ENCODE measurements around the gene TERT. TPM values are rescaled to one million over a fixed set of nuclear protein-coding genes. Genes with fewer than 3 reads are reported as not detected.

The TERT gene
- total RNA-seq, 2 donors from 2014 or later = 3.6 TPM; not detected in 1

DNA sequence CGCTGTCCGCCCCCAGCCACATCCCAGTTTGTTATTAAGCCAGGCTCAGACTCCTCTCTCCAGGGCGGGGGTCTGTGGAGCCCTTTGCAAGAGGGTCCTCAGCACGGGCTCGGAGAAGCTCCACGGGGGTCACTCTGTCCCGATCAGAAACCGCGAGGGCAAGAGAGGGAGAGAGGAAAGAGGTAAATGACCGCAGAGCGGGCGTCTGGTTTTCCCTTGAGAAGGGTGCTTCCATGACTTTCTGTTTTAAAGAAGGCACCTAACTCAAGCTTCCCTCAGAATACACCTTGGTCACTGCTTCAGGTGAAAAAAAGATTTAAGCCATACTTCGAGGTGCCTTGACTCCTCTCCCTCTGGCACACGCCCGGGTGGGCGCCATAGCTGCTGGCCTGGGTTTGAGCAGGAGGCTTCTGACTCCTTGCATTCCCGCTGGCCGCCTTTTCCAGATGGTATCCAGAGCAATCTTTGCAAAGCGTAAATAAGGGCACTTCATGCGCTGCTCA, 5.8 kb upstream of the TERT start:
- no peak for DNase-seq (ENCODE audit: low spot score)
- intact Hi-C loops (cut with DNase I) = no loop called here
- Histone ChIP-seq H3K36me3 (no peaks in the 10 kb centered on the region), H3K4me3 (no peak overlapping the region), H3K9me3 (no peaks in the 10 kb centered on the region), H3K27ac (no peak overlapping the region), H3K4me1 (replicated peaks) (no peaks in the 10 kb centered on the region), H3K27me3 (replicated peaks; ENCODE audit: insufficient read depth) (no peaks in the 10 kb centered on the region)
- TF ChIP-seq POLR2A (IDR thresholded peaks at IDR 0.05) (no peak), POLR2AphosphoS5 (IDR thresholded peaks at IDR 0.05) (no peak)
- TF ChIP-seq, protein P1, sequence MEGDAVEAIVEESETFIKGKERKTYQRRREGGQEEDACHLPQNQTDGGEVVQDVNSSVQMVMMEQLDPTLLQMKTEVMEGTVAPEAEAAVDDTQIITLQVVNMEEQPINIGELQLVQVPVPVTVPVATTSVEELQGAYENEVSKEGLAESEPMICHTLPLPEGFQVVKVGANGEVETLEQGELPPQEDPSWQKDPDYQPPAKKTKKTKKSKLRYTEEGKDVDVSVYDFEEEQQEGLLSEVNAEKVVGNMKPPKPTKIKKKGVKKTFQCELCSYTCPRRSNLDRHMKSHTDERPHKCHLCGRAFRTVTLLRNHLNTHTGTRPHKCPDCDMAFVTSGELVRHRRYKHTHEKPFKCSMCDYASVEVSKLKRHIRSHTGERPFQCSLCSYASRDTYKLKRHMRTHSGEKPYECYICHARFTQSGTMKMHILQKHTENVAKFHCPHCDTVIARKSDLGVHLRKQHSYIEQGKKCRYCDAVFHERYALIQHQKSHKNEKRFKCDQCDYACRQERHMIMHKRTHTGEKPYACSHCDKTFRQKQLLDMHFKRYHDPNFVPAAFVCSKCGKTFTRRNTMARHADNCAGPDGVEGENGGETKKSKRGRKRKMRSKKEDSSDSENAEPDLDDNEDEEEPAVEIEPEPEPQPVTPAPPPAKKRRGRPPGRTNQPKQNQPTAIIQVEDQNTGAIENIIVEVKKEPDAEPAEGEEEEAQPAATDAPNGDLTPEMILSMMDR (IDR thresholded peaks at IDR 0.05) = no peak
- 89% methylated on average over 20 of the region's 20 CpGs for WGBS

- H3K4me1 ChIP-seq (replicated peaks) = no peaks in the 10 kb centered on the region
- H3K4me3 ChIP-seq = no peak overlapping the region
Measured at GRCh38 chr5:1299961-1300360, 5.1 kb upstream of the TERT start.

DNA sequence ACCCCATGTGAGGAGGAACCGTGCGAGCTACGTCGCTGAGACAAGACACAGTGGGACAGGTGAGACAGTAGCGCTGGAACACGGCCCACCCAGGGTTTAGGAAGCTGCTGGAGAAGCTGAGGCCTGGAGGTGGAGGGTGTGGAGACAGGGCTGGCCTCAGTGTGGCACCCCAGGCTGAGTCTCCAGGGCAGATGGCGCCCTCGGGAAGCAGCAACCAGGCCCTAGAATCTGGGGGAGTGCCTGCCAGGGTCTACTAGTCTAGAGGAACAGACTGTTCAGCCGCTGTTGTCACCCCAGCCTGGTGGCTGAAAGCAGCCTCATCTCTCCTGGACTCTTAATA, 4.6 kb upstream of the TERT start:
- DNase-seq (ENCODE audit: low spot score) = no peak
- no peak overlapping the region for H3K27ac ChIP-seq
- no peaks in the 10 kb centered on the region for H3K36me3 ChIP-seq
- H3K4me3 ChIP-seq = no peak overlapping the region
- H3K27me3 ChIP-seq (replicated peaks; ENCODE audit: insufficient read depth) = peaks cover 5% of the 10 kb centered on the region
- H3K4me1 ChIP-seq (replicated peaks) = no peaks in the 10 kb centered on the region
- 90% methylated on average over 9 of the region's 9 CpGs for WGBS
- intact Hi-C loops (cut with DNase I) = no loop called here
- no peaks in the 10 kb centered on the region for H3K9me3 ChIP-seq
- TF ChIP-seq POLR2A (IDR thresholded peaks at IDR 0.05) = no peak
- TF ChIP-seq, protein P1 (IDR thresholded peaks at IDR 0.05) = no peak
- no peak for TF ChIP-seq POLR2AphosphoS5 (IDR thresholded peaks at IDR 0.05)

More at GRCh38 chr5:1299961-1300360, 5.1 kb upstream of the TERT start:
- 74% methylated on average over 17 of the region's 17 CpGs for WGBS
- Histone ChIP-seq H3K36me3 (no peaks in the 10 kb centered on the region), H3K27ac (no peak overlapping the region), H3K27me3 (replicated peaks; ENCODE audit: insufficient read depth) (peaks cover under 1% of the 10 kb centered on the region), H3K9me3 (no peaks in the 10 kb centered on the region)
- intact Hi-C loops (cut with DNase I) = no loop called here
- no peak for DNase-seq (ENCODE audit: low spot score)
- TF ChIP-seq, protein P1 (IDR thresholded peaks at IDR 0.05) = no peak
- TF ChIP-seq POLR2AphosphoS5 (IDR thresholded peaks at IDR 0.05) (no peak), POLR2A (IDR thresholded peaks at IDR 0.05) (no peak)

GRCh38 chr5:1298723-1299510, 4.0 kb upstream of the TERT start:
- no peak overlapping the region for H3K27ac ChIP-seq

GRCh38 chr5:1298067-1298551, 3.2 kb upstream of the TERT start:
- TF ChIP-seq POLR2AphosphoS5 (IDR thresholded peaks at IDR 0.05) (no peak), POLR2A (IDR thresholded peaks at IDR 0.05) (no peak)
- TF ChIP-seq, protein P1 (IDR thresholded peaks at IDR 0.05) = no peak
- Histone ChIP-seq H3K36me3 (no peaks in the 10 kb centered on the region), H3K27me3 (replicated peaks; ENCODE audit: insufficient read depth) (peaks cover 13% of the 10 kb centered on the region), H3K4me3 (no peak overlapping the region), H3K9me3 (no peaks in the 10 kb centered on the region), H3K27ac (no peak overlapping the region), H3K4me1 (replicated peaks) (no peaks in the 10 kb centered on the region)
- intact Hi-C loops (cut with DNase I) = no loop called here
- DNase-seq (ENCODE audit: low spot score) = no peak
- WGBS = 93% methylated on average over 19 of the region's 19 CpGs

More at GRCh38 chr5:1298723-1299510, 4.0 kb upstream of the TERT start:
- no peak for DNase-seq (ENCODE audit: low spot score)
- intact Hi-C loops (cut with DNase I) = no loop called here
- no peak overlapping the region for H3K4me3 ChIP-seq
- no peaks in the 10 kb centered on the region for H3K36me3 ChIP-seq
- H3K9me3 ChIP-seq = no peaks in the 10 kb centered on the region
- TF ChIP-seq POLR2A (IDR thresholded peaks at IDR 0.05) (no peak), POLR2AphosphoS5 (IDR thresholded peaks at IDR 0.05) (no peak)
- 67% methylated on average over 33 of the region's 33 CpGs for WGBS
- H3K27me3 ChIP-seq (replicated peaks; ENCODE audit: insufficient read depth) = peaks cover 11% of the 10 kb centered on the region
- no peaks in the 10 kb centered on the region for H3K4me1 ChIP-seq (replicated peaks)

All from prostate gland (tissue), 2 donors.